K562 (cell line): ENCODE results near the gene OR2W3. TPM values are rescaled to one million over a fixed set of nuclear protein-coding genes. Genes with fewer than 3 reads are reported as not detected.

Source experiments
- CBX3 ChIP-seq, 2 experiments: IDR thresholded peaks; 1 replicate in 1 of 2; 2 replicates in 1 of 2; pipeline ENCODE4 v1.6.1; 2012; ENCODE audit warnings: inconsistent platforms in 2 of 2, low read length in 2 of 2, borderline replicate concordance in 1 of 2, control low read depth in 1 of 2
- CREB1 ChIP-seq, 2 experiments: sonication (generic) in 1 of 2; formaldehyde crosslinking in 1 of 2; IDR thresholded peaks; 2 replicates each; pipeline versions ENCODE4 v1.6.1 to v1.8.0; 2012 to 2022; ENCODE audit warnings: inconsistent platforms in 1 of 2, mild to moderate bottlenecking in 1 of 2, missing genetic modification reagents in 1 of 2, moderate library complexity in 1 of 2
- HDAC2 ChIP-seq: fragments of 450-650 bp; IDR thresholded peaks from 2 replicates; pipeline ENCODE4 v1.6.1; 2016; ENCODE audit warnings: mild to moderate bottlenecking
- MCM5 ChIP-seq: fragments of 450-650 bp; IDR thresholded peaks from 2 replicates; pipeline ENCODE4 v1.6.1; 2016; ENCODE audit warnings: low read depth
- NR1H2 ChIP-seq: sonication (generic); formaldehyde crosslinking; IDR thresholded peaks from 2 replicates; pipeline ENCODE4 v1.4.0; 2020; ENCODE audit warnings: mild to moderate bottlenecking, missing genetic modification reagents
- TEAD4 ChIP-seq, 2 experiments: sonication (generic) in 1 of 2; formaldehyde crosslinking in 1 of 2; IDR thresholded peaks; 2 replicates each; pipeline versions ENCODE4 v1.6.1 to v1.8.0; 2012 to 2022; ENCODE audit warnings: borderline replicate concordance in 1 of 2, inconsistent platforms in 1 of 2, low read length in 1 of 2, mild to moderate bottlenecking in 1 of 2, missing genetic modification reagents in 1 of 2
- ZEB2 ChIP-seq: fragments of 450-650 bp; IDR thresholded peaks from 2 replicates; pipeline ENCODE4 v1.6.1; 2016
- ZNF24 ChIP-seq: fragments of 450-650 bp; IDR thresholded peaks from 2 replicates; pipeline ENCODE4 v1.6.1; 2016
- ZNF780A ChIP-seq: fragments of 250-450 bp; sonication (Bioruptor Pico); IDR thresholded peaks from 2 replicates; pipeline ENCODE4 v1.5.0; 2021; ENCODE audit warnings: mild to moderate bottlenecking
- polyA plus RNA-seq, 8 experiments: library from polyadenylated mRNA; depleted of rRNA in 4 of 8; stranded (reverse) in 5 of 8; unstranded in 3 of 8; fragments of >200 nt; fragmentation: Nextera tagmentation in 2 of 8; fragmentation: Illumina TruSeq in 1 of 8; extraction: Ambion mirVana in 2 of 8; extraction: Trizol in 1 of 8; gene quantifications; 2 replicates each; pipeline versions ENCODE4 v1.2.1 to v1.2.3, GENCODE V29; 2011 to 2014; ENCODE audit warnings: inconsistent platforms in 1 of 8, missing spikeins in 1 of 8
- total RNA-seq, 7 experiments: library from RNA; depleted of rRNA in 6 of 7; stranded (reverse); fragments of >200 nt in 6 of 7; fragmentation: Illumina TruSeq in 2 of 7; extraction: Trizol in 2 of 7; gene quantifications; 2 replicates each; pipeline versions ENCODE4 v1.2.1 to v1.2.3, GENCODE V29; 2011 to 2021; ENCODE audit warnings: low replicate concordance in 1 of 7
- TF ChIP-seq, protein P1 (sequence below): sonication (generic); formaldehyde crosslinking; IDR thresholded peaks from 2 replicates; pipeline ENCODE4 v1.8.0; 2022; ENCODE audit warnings: missing genetic modification reagents, mild to moderate bottlenecking, moderate library complexity, borderline replicate concordance
- TF ChIP-seq, protein P2 (sequence below): fragments of 250-450 bp; sonication (Bioruptor Pico); IDR thresholded peaks from 2 replicates; pipeline ENCODE4 v1.5.1; 2021; ENCODE audit warnings: mild to moderate bottlenecking
- TF ChIP-seq, protein P3 (sequence below): fragments of 200-800 bp; sonication (Bioruptor generic); IDR thresholded peaks from 2 replicates; pipeline ENCODE4 v1.6.1; 2017; ENCODE audit warnings: missing genetic modification characterization, missing compliant biosample characterization
- TF ChIP-seq, protein P4 (sequence below), 2 experiments: fragments of 450-650 bp in 1 of 2; sonication (generic) in 1 of 2; formaldehyde crosslinking in 1 of 2; IDR thresholded peaks in 1 of 2; conservative IDR thresholded peaks in 1 of 2; 2 replicates each; pipeline versions ENCODE4 v1.6.1 to v1.8.1; 2016 to 2023; ENCODE audit warnings: mild to moderate bottlenecking in 2 of 2, moderate library complexity in 2 of 2, inconsistent platforms in 1 of 2, missing genetic modification reagents in 1 of 2
- TF ChIP-seq, protein P5 (sequence below): fragments of 450-650 bp; IDR thresholded peaks from 2 replicates; pipeline ENCODE4 v1.6.1; 2014; ENCODE audit warnings: low read depth, mild to moderate bottlenecking, moderate library complexity, borderline replicate concordance

The OR2W3 gene
- total and polyA plus RNA-seq, 9 of the 15 experiments (the other 6 are each of a cell fraction or from before 2014, with no cell fraction given), result 0.67 to 7.6 (median 3.7) TPM

DNA sequence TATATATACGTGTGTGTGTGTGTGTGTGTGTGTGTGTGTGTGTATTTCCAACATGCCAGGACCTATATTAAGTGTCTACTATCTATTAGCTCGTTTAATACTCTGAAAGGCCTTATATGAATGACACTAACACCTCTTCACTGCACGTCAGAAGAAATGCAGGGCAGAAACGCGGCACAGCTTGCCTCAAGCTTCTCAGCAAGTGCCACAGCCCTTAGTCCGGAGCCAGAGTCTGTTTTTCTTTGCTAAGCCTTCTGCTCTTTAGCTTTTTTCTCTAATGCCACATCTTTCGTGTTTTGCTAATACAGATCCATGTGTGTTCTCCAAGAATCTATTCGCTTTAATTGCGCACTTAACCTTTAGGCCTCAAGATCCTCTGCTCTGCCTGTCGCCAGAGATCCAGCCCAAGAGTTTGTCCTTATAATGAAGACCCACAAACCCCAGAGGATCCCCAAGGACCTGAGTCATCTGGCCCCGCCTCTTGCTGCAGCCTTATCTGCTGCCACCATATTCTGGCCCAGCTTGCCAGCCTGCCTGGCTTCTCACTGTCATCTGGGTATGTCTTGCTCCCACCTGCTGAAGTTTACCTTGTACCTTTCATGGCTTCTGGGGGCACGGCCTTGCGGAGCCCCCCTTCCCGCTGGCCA, 40.4 kb upstream of the OR2W3 start (continued):
- TF ChIP-seq CBX3 (IDR thresholded peaks at IDR 0.05; ENCODE audit: borderline replicate concordance in 1 of 2, low read length in 2 of 2), result peak in 1 of 2 experiments; percentile 66; a peak in 1 of 3 replicates
- TF ChIP-seq, protein P1, sequence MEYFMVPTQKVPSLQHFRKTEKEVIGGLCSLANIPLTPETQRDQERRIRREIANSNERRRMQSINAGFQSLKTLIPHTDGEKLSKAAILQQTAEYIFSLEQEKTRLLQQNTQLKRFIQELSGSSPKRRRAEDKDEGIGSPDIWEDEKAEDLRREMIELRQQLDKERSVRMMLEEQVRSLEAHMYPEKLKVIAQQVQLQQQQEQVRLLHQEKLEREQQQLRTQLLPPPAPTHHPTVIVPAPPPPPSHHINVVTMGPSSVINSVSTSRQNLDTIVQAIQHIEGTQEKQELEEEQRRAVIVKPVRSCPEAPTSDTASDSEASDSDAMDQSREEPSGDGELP (CRISPR knock-in tag), result peak; percentile 74; the same call in 1 of the 2 replicates
- TF ChIP-seq MCM5, result no peak
- TF ChIP-seq, protein P2, sequence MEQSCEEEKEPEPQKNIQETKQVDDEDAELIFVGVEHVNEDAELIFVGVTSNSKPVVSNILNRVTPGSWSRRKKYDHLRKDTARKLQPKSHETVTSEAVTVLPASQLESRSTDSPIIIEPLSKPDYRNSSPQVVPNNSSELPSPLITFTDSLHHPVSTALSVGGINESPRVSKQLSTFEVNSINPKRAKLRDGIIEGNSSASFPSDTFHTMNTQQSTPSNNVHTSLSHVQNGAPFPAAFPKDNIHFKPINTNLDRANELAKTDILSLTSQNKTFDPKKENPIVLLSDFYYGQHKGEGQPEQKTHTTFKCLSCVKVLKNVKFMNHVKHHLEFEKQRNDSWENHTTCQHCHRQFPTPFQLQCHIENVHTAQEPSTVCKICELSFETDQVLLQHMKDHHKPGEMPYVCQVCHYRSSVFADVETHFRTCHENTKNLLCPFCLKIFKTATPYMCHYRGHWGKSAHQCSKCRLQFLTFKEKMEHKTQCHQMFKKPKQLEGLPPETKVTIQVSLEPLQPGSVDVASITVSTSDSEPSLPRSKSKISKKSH (CRISPR knock-in tag), result no peak
- peak; percentile 75; the same call in 1 of the 2 replicates for TF ChIP-seq ZEB2
- TF ChIP-seq ZNF24, result 0 out of 2 replicates have a peak, but pooled peaks have one; percentile 20
- TF ChIP-seq ZNF780A (CRISPR knock-in tag), result no peak
- TF ChIP-seq, protein P3, sequence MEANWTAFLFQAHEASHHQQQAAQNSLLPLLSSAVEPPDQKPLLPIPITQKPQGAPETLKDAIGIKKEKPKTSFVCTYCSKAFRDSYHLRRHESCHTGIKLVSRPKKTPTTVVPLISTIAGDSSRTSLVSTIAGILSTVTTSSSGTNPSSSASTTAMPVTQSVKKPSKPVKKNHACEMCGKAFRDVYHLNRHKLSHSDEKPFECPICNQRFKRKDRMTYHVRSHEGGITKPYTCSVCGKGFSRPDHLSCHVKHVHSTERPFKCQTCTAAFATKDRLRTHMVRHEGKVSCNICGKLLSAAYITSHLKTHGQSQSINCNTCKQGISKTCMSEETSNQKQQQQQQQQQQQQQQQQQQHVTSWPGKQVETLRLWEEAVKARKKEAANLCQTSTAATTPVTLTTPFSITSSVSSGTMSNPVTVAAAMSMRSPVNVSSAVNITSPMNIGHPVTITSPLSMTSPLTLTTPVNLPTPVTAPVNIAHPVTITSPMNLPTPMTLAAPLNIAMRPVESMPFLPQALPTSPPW (CRISPR knock-in tag), result peak; percentile 84
- no peak for TF ChIP-seq NR1H2 (CRISPR knock-in tag)
- TF ChIP-seq, protein P4, sequence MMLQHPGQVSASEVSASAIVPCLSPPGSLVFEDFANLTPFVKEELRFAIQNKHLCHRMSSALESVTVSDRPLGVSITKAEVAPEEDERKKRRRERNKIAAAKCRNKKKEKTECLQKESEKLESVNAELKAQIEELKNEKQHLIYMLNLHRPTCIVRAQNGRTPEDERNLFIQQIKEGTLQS (IDR thresholded peaks at IDR 0.05), result peak; percentile 67
- TF ChIP-seq, protein P4 (CRISPR knock-in tag; conservative IDR thresholded peaks at IDR 0.05), result no peak
- no peak for TF ChIP-seq CREB1 (IDR thresholded peaks at IDR 0.05)
- TF ChIP-seq CREB1 (CRISPR knock-in tag; IDR thresholded peaks at IDR 0.05), result no peak
- TF ChIP-seq, protein P5, sequence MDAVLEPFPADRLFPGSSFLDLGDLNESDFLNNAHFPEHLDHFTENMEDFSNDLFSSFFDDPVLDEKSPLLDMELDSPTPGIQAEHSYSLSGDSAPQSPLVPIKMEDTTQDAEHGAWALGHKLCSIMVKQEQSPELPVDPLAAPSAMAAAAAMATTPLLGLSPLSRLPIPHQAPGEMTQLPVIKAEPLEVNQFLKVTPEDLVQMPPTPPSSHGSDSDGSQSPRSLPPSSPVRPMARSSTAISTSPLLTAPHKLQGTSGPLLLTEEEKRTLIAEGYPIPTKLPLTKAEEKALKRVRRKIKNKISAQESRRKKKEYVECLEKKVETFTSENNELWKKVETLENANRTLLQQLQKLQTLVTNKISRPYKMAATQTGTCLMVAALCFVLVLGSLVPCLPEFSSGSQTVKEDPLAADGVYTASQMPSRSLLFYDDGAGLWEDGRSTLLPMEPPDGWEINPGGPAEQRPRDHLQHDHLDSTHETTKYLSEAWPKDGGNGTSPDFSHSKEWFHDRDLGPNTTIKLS, result peak; percentile 35; the same call in 1 of the 2 replicates
- TF ChIP-seq TEAD4 (IDR thresholded peaks at IDR 0.05; ENCODE audit: low read length), result peak; percentile 87
- no peak for TF ChIP-seq TEAD4 (CRISPR knock-in tag; IDR thresholded peaks at IDR 0.05; ENCODE audit: borderline replicate concordance)
- peak; percentile 66 for TF ChIP-seq HDAC2
